ENCODE results near the gene SLMAP.

Gene SLMAP

GRCh38 chr3:57755741-57756527 is at the start of gene SLMAP:
SLMAP (plus strand) TSS chr3:57756309; CDS start chr3:57757652, 1,343 bp downstream.
- DNase-seq, result peak; percentile 91

GRCh38 chr3:57706462-57706861 is 49.6 kb upstream of the SLMAP start:
- DNase-seq, result no peak

- no peak for DNase-seq
These were observed 47.1 kb upstream of the SLMAP start for GRCh38 chr3:57709031-57709430.

GRCh38 chr3:57709559-57709958 is 46.5 kb upstream of the SLMAP start:
- DNase-seq, result no peak

- DNase-seq, result no peak
These were observed 40.4 kb upstream of the SLMAP start for GRCh38 chr3:57715686-57716085.

- no peak for DNase-seq
These were observed 38.8 kb upstream of the SLMAP start for GRCh38 chr3:57717205-57717868.

- no peak for DNase-seq
These were observed 38.0 kb upstream of the SLMAP start for GRCh38 chr3:57718118-57718517.

GRCh38 chr3:57726397-57726796 is 29.7 kb upstream of the SLMAP start:
- no peak for DNase-seq

- no peak for DNase-seq
These were observed 29.0 kb upstream of the SLMAP start for GRCh38 chr3:57727106-57727505.

- no peak for DNase-seq
These were observed 26.6 kb upstream of the SLMAP start for GRCh38 chr3:57729334-57730045.

- no peak for DNase-seq
These were observed 25.4 kb upstream of the SLMAP start for GRCh38 chr3:57730682-57731081.

- DNase-seq, result no peak
These were observed 24.8 kb upstream of the SLMAP start for GRCh38 chr3:57731311-57731710.

GRCh38 chr3:57733790-57734189 is 22.3 kb upstream of the SLMAP start:
- DNase-seq, result no peak

- DNase-seq, result no peak
These were observed 20.7 kb upstream of the SLMAP start for GRCh38 chr3:57735405-57735804.

- no peak for DNase-seq
These were observed 18.3 kb upstream of the SLMAP start for GRCh38 chr3:57737840-57738239.

- no peak for DNase-seq
These were observed 17.7 kb upstream of the SLMAP start for GRCh38 chr3:57738391-57738790.

- no peak for DNase-seq
These were observed 16.1 kb upstream of the SLMAP start for GRCh38 chr3:57740027-57740426.

GRCh38 chr3:57743496-57743895 is 12.6 kb upstream of the SLMAP start:
- DNase-seq, result no peak

- DNase-seq, result no peak
These were observed 11.0 kb upstream of the SLMAP start for GRCh38 chr3:57745101-57745500.

- DNase-seq, result no peak
These were observed 9.7 kb upstream of the SLMAP start for GRCh38 chr3:57746156-57747010.

GRCh38 chr3:57749542-57749941 is 6.6 kb upstream of the SLMAP start:
- DNase-seq, result no peak

- no peak for DNase-seq
These were observed 3.8 kb upstream of the SLMAP start for GRCh38 chr3:57752307-57752706.

- DNase-seq, result no peak
These were observed 3.1 kb upstream of the SLMAP start for GRCh38 chr3:57753016-57753415.
